Kidney (tissue), 14 donors: ENCODE data around the gene TPT1. TPM values are rescaled to one million over a fixed set of nuclear protein-coding genes. Genes with fewer than 3 reads are reported as not detected.

Experiments used
- DNase-seq, 5 donors: peaks; one replicate each; pipeline ENCODE4 v3.0.0-alpha.2; 2013 to 2020
- FAIRE-seq: peaks from 2 replicates; lab custom pipeline; 2012; peaks lifted over from hg19 to GRCh38; lab: Jason Lieb, UNC
- H3K27ac ChIP-seq, 2 donors: one replicate each; pipeline ENCODE4 v1.7.0; 2013; ENCODE audit warnings: low read depth in 2 of 2, low read length in 2 of 2, inconsistent platforms in 1 of 2
- H3K27me3 ChIP-seq: one replicate; pipeline ENCODE4 v1.7.1; 2013; ENCODE audit warnings: low read length, inconsistent platforms; ENCODE audit not compliant: control insufficient read depth, insufficient read depth
- H3K36me3 ChIP-seq, 3 donors: one replicate each; pipeline versions ENCODE4 v1.7.0 to v1.7.1; 2013; ENCODE audit warnings: low read length in 3 of 3, control low read depth in 1 of 3, inconsistent platforms in 1 of 3; ENCODE audit not compliant: insufficient read depth in 3 of 3, control insufficient read depth in 2 of 3
- H3K4me1 ChIP-seq, 3 donors: one replicate each; pipeline versions ENCODE4 v1.7.0 to v1.7.1; 2013; ENCODE audit warnings: low read length in 3 of 3, inconsistent platforms in 1 of 3, low read depth in 1 of 3; ENCODE audit not compliant: control insufficient read depth in 2 of 3, insufficient read depth in 2 of 3
- H3K4me3 ChIP-seq, 3 donors: one replicate each; pipeline versions ENCODE4 v1.7.0 to v1.8.1; 2013; ENCODE audit warnings: low read length in 3 of 3, control low read depth in 1 of 3, inconsistent platforms in 1 of 3
- H3K9ac ChIP-seq, 3 donors: one replicate each; pipeline versions ENCODE4 v1.7.0 to v1.7.1; 2013; ENCODE audit warnings: low read length in 3 of 3, control low read depth in 1 of 3, inconsistent platforms in 1 of 3
- H3K9me3 ChIP-seq, 3 donors: one replicate each; pipeline versions ENCODE4 v1.7.0 to v1.7.1; 2013; ENCODE audit warnings: low read length in 3 of 3, control low read depth in 1 of 3, inconsistent platforms in 1 of 3; ENCODE audit not compliant: control insufficient read depth in 2 of 3, insufficient read depth in 1 of 3
- CTCF ChIP-seq: IDR thresholded peaks from 3 replicates; pipeline ENCODE4 v1.5.1; 2012; ENCODE audit warnings: mild to moderate bottlenecking, moderate library complexity, borderline replicate concordance; ENCODE audit not compliant: insufficient read depth; ENCODE audit errors: extremely low read depth
- intact Hi-C: fragments of 100-400 bp; cut with DNase I; formaldehyde crosslinking; loops from one replicate; pipeline ENCODE4 v1.11.1; 2022
- polyA plus RNA-seq: library from polyadenylated mRNA; stranded (reverse); fragments of 350-450 nt; fragmentation: Illumina TruSeq; extraction: RNeasy Lipid Tissue Mini Kit (QIAGEN cat#74804); gene quantifications from one replicate; pipeline ENCODE4 v1.2.3, GENCODE V29; 2014; ENCODE audit warnings: low read depth, low replicate concordance; ENCODE audit not compliant: insufficient read depth
- total RNA-seq: library from RNA; stranded (reverse); fragmentation: NEBNext Ultra II Directional; extraction: Animal tissue kit (Norgen Biotek cat#: 25700); gene quantifications from one replicate; pipeline ENCODE4 v1.2.1, GENCODE V29; 2021
- donor health status: control.
- donor health status: control.
- donor health status: control.
- donor health status: control.
- donor health status: control.
- donor health status: DM: yes; HTN: yes; CAD: no.
- donor health status: Normal renal cell carcinoma (clear cell type).

TPT1 gene
- total and polyA plus RNA-seq, 2 donors from 2014 or later: 4,291 to 6,901 TPM

GRCh38 chr13:45335397-45336024 is 5.5 kb downstream of the TPT1 start:
- Histone ChIP-seq H3K36me3 (peaks cover 22 to 51% (median 39%) of the 10 kb centered on the region in 3 donors), H3K27ac (no peak overlapping the region), H3K4me3 (no peak overlapping the region), H3K9ac (no peak overlapping the region), H3K27me3 (no peaks in the 10 kb centered on the region), H3K4me1 (peaks cover 6 to 24% (median 15%) of the 10 kb centered on the region in 3 donors), H3K9me3 (no peaks in the 10 kb centered on the region)
- TF ChIP-seq CTCF: no peak
- intact Hi-C loops: no loop called here
- FAIRE-seq: no peak
- no peak for DNase-seq

- no peak overlapping the region for H3K27ac ChIP-seq
- intact Hi-C loops: no loop called here
- FAIRE-seq (no peak), DNase-seq (no peak)
- H3K9me3 ChIP-seq: no peaks in the 10 kb centered on the region
- no peak for TF ChIP-seq CTCF
- no peak overlapping the region for H3K4me3 ChIP-seq
- H3K9ac ChIP-seq: no peak overlapping the region
- peaks cover 17 to 41% (median 36%) of the 10 kb centered on the region in 3 donors for H3K36me3 ChIP-seq
- H3K27me3 ChIP-seq: no peaks in the 10 kb centered on the region
- peaks cover 4 to 28% (median 15%) of the 10 kb centered on the region in 3 donors for H3K4me1 ChIP-seq
Measured at GRCh38 chr13:45333977-45334922, 6.7 kb downstream of the TPT1 start.

- Histone ChIP-seq H3K27me3 (no peaks in the 10 kb centered on the region), H3K4me3 (no peak overlapping the region), H3K9ac (no peak overlapping the region), H3K4me1 (peaks cover 0 to 28% (median 14%) of the 10 kb centered on the region in 3 donors), H3K36me3 (peaks cover 11 to 33% (median 31%) of the 10 kb centered on the region in 3 donors), H3K9me3 (no peaks in the 10 kb centered on the region), H3K27ac (no peak overlapping the region)
- intact Hi-C loops: no loop called here
- no peak for TF ChIP-seq CTCF
- no peak for DNase-seq
- FAIRE-seq: no peak
Measured at GRCh38 chr13:45333251-45333976, 7.6 kb downstream of the TPT1 start.
